Endodermal cell (in vitro differentiated cells): ENCODE results near the gene HHAT. TPM values are rescaled to one million over a fixed set of nuclear protein-coding genes. Genes with fewer than 3 reads are reported as not detected.
"Not testable (repeated sequence)": the region's sequence is repeated elsewhere in the genome, so short reads cannot be mapped to it uniquely, and the experiment has no call there.

Experiments
- DNase-seq: peaks from one replicate; pipeline ENCODE4 v3.0.0-alpha.2; 2017
- H3K27ac ChIP-seq: 2 replicates; pipeline ENCODE4 v1.5.1; 2013; ENCODE audit warnings: mild to moderate bottlenecking, low read depth, low read length, moderate library complexity
- H3K27me3 ChIP-seq: 2 replicates; pipeline ENCODE4 v1.6.1; 2013; ENCODE audit warnings: mild to moderate bottlenecking, low read length, moderate library complexity; ENCODE audit not compliant: insufficient read depth, control insufficient read depth, poor library complexity, severe bottlenecking
- H3K36me3 ChIP-seq: 2 replicates; pipeline ENCODE4 v1.7.0; 2013; ENCODE audit warnings: mild to moderate bottlenecking, low read length, moderate library complexity; ENCODE audit not compliant: control insufficient read depth, insufficient read depth
- H3K4me1 ChIP-seq: one replicate; pipeline ENCODE4 v1.7.0; 2013; ENCODE audit warnings: low read length; ENCODE audit not compliant: control insufficient read depth, insufficient read depth
- H3K4me3 ChIP-seq: 2 replicates; pipeline ENCODE4 v1.5.1; 2013; ENCODE audit warnings: mild to moderate bottlenecking, low read length, moderate library complexity
- H3K9ac ChIP-seq: 2 replicates; pipeline ENCODE4 v1.6.1; 2013; ENCODE audit warnings: mild to moderate bottlenecking, low read length, moderate library complexity; ENCODE audit not compliant: poor library complexity, severe bottlenecking; ENCODE audit errors: extremely low read depth
- H3K9me3 ChIP-seq: 2 replicates; pipeline ENCODE4 v1.6.1; 2013; ENCODE audit warnings: mild to moderate bottlenecking, low read length, moderate library complexity; ENCODE audit not compliant: control insufficient read depth
- H3K27ac Mint-ChIP-seq: 2 replicates; pipeline ENCODE4 v1.8.0; 2020; ENCODE audit warnings: mixed read lengths
- H3K27me3 Mint-ChIP-seq: 2 replicates; pipeline ENCODE4 v1.8.0; 2021; ENCODE audit warnings: mild to moderate bottlenecking, mixed read lengths; ENCODE audit not compliant: insufficient read depth
- H3K36me3 Mint-ChIP-seq: 2 replicates; pipeline ENCODE4 v1.8.0; 2020; ENCODE audit warnings: low read depth, mixed read lengths
- H3K4me1 Mint-ChIP-seq: 2 replicates; pipeline ENCODE4 v1.8.0; 2020; ENCODE audit warnings: mixed read lengths
- H3K4me3 Mint-ChIP-seq: 2 replicates; pipeline ENCODE4 v1.8.0; 2020; ENCODE audit warnings: mild to moderate bottlenecking, moderate library complexity, mixed read lengths
- H3K9me3 Mint-ChIP-seq: 2 replicates; pipeline ENCODE4 v1.8.0; 2020; ENCODE audit warnings: mild to moderate bottlenecking, mixed read lengths
- WGBS, 2 experiments: methylation state at CpG; one replicate each; pipeline versions ENCODE4 v1.1.5 to v1.1.7; 2013; ENCODE audit warnings: missing lambda C conversion rate in 2 of 2, mixed read lengths in 1 of 2; ENCODE audit not compliant: insufficient coverage in 1 of 2, insufficient read length in 1 of 2; 5-methylcytosine and 5-hydroxymethylcytosine counted together
- total RNA-seq, 2 donors: library from RNA; stranded (reverse); fragmentation: NEBNext Ultra II Directional in 1 of 2; extraction: Animal tissue kit (Norgen Biotek cat#: 25700) in 1 of 2; gene quantifications; 2 replicates in 1 of 2; 3 replicates in 1 of 2; pipeline ENCODE4 v1.2.1, GENCODE V29; 2021
- TF ChIP-seq, protein P1 (sequence below): fragments of 200-600 bp; sonication (generic); conservative IDR thresholded peaks from 2 replicates; pipeline ENCODE4 v1.5.0; 2021; ENCODE audit warnings: antibody characterized with exemption, mild to moderate bottlenecking

HHAT gene
- total RNA-seq, 2 donors from 2014 or later, result 6.9 to 9.8 TPM

DNA sequence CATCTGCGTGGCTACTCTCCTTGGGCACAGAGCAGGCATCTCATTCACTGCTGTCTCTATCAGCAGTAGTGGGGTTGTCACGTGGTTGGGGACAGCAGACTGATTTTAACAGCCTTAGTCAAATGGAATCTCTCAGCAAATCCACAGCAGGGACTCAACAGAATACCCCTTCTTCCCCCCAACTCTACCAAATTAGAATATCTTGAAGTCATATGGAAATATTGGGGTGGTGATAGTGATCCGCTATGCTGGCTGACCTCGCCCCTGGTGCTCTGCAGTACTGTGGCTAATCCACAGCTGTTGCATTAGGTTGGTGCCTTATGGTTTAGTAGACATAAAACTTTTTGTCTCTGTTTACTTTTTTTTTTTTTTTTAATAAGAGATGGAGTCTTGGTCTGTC lies 23.9 kb downstream of the HHAT start:
- TF ChIP-seq, protein P1, sequence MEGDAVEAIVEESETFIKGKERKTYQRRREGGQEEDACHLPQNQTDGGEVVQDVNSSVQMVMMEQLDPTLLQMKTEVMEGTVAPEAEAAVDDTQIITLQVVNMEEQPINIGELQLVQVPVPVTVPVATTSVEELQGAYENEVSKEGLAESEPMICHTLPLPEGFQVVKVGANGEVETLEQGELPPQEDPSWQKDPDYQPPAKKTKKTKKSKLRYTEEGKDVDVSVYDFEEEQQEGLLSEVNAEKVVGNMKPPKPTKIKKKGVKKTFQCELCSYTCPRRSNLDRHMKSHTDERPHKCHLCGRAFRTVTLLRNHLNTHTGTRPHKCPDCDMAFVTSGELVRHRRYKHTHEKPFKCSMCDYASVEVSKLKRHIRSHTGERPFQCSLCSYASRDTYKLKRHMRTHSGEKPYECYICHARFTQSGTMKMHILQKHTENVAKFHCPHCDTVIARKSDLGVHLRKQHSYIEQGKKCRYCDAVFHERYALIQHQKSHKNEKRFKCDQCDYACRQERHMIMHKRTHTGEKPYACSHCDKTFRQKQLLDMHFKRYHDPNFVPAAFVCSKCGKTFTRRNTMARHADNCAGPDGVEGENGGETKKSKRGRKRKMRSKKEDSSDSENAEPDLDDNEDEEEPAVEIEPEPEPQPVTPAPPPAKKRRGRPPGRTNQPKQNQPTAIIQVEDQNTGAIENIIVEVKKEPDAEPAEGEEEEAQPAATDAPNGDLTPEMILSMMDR, result no peak
- no peaks in the 10 kb centered on the region for H3K36me3 Mint-ChIP-seq
- H3K4me1 Mint-ChIP-seq, result peaks cover 4% of the 10 kb centered on the region
- H3K9me3 ChIP-seq, result no peaks in the 10 kb centered on the region
- peaks cover 20% of the 10 kb centered on the region for H3K27me3 Mint-ChIP-seq
- no peaks in the 10 kb centered on the region for H3K9me3 Mint-ChIP-seq
- no peak overlapping the region for H3K9ac ChIP-seq
- H3K27ac ChIP-seq, result no peak overlapping the region
- H3K36me3 ChIP-seq, result no peaks in the 10 kb centered on the region
- H3K4me3 Mint-ChIP-seq, result no peak overlapping the region
- H3K27me3 ChIP-seq, result no peaks in the 10 kb centered on the region
- DNase-seq, result peak; percentile 22
- H3K4me3 ChIP-seq, result no peak overlapping the region
- H3K4me1 ChIP-seq, result no peaks in the 10 kb centered on the region
- 85 to 91% methylated on average over 2 to 4 of the region's 4 CpGs for WGBS, 2 experiments
- H3K27ac Mint-ChIP-seq, result no peak overlapping the region

DNA sequence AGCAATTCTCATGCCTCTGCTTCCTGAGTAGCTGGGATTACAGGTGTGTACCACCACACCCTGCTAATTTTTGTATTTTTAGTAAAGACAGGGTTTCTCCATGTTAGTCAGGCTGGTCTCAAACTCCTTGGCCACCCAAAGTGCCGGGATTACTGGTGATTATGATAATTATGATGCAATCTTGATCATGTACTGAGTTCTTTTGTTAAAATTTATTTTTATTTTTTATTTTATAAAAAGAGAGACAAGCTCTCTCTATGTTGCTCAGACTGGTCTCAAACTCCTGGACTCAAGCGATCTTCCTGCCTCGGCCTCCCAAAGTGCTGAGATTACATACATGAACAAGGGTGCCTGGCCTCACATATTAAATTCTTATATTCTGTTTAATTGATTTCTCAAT lies 25.6 kb downstream of the HHAT start:
- not testable (repeated sequence) for H3K9me3 ChIP-seq, H3K4me3 Mint-ChIP-seq, H3K36me3 Mint-ChIP-seq, H3K4me1 ChIP-seq, H3K27ac ChIP-seq, DNase-seq, H3K36me3 ChIP-seq, H3K27ac Mint-ChIP-seq, H3K27me3 ChIP-seq, H3K4me3 ChIP-seq, H3K9ac ChIP-seq, H3K9me3 Mint-ChIP-seq
- 93 to 100% methylated on average over 1 to 3 of the region's 3 CpGs for WGBS, 2 experiments
- H3K27me3 Mint-ChIP-seq, result peaks cover 20% of the 10 kb centered on the region
- H3K4me1 Mint-ChIP-seq, result peaks cover 18% of the 10 kb centered on the region

DNA sequence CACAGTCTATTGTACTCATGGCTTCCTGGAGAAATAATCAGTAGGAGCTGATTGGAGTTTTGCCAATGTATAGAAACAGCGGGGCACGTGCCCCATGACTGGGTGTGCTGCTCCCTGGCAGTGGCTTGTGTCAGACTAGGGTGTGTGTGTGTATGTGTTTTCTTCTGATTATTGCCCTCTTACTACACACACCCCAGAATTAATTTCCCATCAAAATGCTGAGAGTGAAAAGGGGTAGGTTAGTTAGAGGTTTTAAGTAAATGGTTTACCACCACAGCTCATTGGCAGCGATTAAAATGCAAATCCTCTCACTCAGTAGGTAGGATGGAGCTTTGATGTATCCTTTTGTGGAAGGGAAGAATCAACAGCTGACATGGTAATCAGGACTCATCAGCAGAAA lies 29.9 kb downstream of the HHAT start:
- Mint-ChIP-seq H3K36me3 (no peaks in the 10 kb centered on the region), H3K4me3 (no peak overlapping the region), H3K4me1 (peaks cover 29% of the 10 kb centered on the region)

More for the DNA sequence above, 29.9 kb downstream of the HHAT start:
- Histone ChIP-seq H3K4me3 (no peak overlapping the region), H3K4me1 (peaks cover 3% of the 10 kb centered on the region), H3K9ac (no peak overlapping the region), H3K36me3 (no peaks in the 10 kb centered on the region), H3K27me3 (no peaks in the 10 kb centered on the region), H3K9me3 (no peaks in the 10 kb centered on the region), H3K27ac (no peak overlapping the region)
- TF ChIP-seq, protein P1, result no peak
- H3K9me3 Mint-ChIP-seq, result no peaks in the 10 kb centered on the region
- WGBS, 2 experiments, result 0 to 33% methylated on average over 1 to 3 of the region's 3 CpGs
- no peak overlapping the region for H3K27ac Mint-ChIP-seq
- peak; percentile 55 for DNase-seq
- peaks cover 26% of the 10 kb centered on the region for H3K27me3 Mint-ChIP-seq
